ENCODE data around the gene NUMB.

NUMB gene

DNA sequence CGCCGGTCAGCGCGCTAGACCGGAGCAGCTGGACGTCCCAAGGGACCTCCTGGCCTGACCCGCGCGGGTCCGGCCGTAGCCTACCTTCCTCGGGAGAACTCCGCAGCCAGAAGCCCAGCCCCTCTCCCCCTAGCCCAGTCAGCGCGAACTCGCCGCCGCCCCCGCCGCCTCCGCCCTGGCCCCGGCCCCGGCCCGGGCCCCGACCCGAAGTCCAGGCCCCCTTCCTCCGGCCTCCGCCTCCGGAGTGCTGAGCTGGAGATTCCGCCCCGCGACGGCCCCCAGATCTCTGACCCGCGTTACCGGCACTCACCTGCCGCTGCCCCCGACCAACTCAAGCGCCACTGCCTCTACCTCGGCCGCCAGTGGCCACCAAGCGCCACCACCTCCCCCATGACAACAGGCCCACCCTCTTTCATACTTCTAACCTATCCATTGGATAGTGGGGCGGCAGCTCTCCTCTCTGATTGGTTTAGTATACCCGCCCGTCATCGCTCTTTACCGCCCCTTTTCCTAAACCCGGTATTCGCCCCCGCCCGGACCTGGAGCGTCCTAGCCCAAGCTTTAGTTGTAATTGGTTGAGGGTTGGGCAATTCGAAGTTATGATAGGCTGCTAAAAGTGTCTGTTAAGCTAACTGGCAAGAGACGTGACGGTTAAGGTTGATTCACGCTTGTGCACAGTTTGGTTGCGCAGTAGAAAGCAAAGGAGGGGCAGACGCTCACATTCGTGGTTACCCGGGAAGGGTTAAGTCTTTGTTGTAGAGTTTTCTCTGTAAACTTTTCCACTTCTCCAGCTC, at the start of gene NUMB:
TSS of gene NUMB (minus strand) at position 364 of the 794 bp plus-strand sequence. CDS start 102,795 bp downstream, outside the sequence.
- peak; percentile 100 for DNase-seq (ENCODE audit: low spot score)

DNA sequence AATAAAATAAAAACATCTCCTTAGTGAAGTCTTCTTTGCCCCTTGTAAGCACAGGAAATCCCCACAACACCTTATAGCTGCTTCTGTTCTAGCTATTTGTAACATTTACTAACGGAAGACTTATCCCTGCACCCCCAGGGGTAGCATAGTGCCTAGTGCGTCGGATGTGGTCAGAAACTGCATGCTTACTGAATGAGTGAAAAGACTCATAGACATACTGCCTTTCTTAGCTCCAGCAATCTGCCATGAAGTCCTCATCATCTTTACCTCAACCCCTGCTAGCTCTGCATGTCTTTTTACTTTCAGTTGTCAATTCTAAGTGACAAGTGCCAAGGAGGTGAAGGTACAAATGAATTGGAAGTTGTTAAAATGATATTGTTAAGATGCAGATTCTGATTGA, 45.3 kb upstream of the NUMB start:
- no peak for DNase-seq (ENCODE audit: low spot score)

DNA sequence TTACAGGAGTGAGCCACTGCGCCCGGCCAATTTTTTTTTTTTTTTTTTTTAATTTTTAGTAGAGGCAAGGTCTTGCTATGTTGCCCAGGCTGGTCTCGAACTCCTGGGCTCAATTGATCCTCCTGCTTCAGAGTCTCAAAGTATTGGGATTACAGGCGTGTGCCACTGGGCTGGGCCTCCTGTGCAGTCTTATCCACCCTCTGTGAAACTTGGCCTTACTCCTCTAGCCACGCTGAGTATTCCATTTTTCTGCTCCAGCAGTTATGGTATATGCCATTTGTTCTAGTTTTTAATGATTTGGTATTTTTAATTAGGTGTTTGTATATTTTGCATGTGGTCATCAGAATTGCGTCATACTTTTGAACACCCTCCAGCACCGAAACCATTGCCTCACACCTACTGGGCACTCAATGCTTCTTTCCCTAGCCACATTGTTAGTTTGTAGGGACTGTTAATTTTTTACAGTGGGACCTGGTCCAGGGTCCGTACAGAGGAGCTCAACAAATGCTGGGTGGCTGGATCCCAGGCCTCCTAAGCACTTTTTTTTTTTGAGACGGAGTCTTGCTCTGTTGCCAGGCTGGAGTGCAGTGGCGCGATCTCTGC, 43.8 kb upstream of the NUMB start:
- no peak for DNase-seq (ENCODE audit: low spot score)

DNA sequence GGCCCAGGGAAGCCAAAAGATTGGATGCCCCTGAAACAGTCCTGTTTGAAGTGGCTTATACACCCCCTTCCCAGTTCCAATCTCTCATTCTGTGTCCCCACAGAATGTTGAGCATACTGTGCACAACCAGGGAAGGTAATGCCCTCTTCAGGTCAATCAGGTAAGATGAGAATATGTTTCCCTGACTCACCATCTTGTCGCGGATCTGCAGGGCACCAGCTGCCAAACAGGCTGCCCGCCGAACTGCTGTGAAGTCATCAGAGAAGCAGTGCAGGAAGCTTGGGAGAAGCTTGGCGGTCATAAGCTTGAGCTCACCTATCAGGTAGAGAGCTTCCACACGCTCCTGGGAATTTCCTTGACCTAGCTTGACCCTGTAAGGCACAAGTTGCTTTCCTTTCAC, 42.0 kb upstream of the NUMB start:
- no peak for DNase-seq (ENCODE audit: low spot score)

DNA sequence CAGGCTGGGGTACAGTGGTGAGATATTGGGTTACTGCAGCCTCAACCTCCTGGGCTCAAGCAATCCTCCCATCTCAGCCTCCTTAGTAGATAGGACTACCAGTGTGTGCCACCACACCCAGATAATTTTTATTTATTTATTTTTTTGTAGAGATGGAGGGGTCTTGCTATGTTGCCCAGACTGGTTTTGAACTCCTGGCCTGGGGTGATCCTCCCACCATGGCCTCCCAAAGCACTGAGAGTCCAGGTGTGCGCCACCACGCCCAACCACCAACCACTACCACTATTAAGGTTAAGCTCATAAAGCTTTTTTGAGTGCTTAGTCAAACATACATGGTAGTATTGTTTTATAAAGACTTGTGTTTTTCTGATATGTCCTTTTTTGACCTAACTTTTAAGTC, 36.2 kb upstream of the NUMB start:
- DNase-seq (ENCODE audit: low spot score), result no peak

DNA sequence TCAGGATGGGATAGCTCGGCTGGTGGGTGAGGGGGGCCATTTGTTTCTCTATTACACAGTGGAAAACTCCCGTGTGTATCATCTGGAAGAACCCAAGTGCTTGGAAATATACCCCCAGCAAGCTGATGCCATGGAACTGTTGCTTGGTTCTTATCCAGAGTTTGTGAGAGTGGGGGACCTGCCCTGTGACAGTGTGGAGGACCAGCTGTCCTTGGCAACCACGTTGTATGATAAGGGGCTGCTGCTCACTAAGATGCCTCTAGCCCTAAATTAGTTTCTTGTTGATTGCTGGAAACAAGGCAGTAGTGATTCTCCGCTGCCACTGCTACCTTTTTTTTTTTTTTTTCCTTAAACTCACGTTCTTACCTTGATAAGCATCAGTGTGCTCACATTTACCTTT, 34.3 kb upstream of the NUMB start:
- no peak for DNase-seq (ENCODE audit: low spot score)

DNA sequence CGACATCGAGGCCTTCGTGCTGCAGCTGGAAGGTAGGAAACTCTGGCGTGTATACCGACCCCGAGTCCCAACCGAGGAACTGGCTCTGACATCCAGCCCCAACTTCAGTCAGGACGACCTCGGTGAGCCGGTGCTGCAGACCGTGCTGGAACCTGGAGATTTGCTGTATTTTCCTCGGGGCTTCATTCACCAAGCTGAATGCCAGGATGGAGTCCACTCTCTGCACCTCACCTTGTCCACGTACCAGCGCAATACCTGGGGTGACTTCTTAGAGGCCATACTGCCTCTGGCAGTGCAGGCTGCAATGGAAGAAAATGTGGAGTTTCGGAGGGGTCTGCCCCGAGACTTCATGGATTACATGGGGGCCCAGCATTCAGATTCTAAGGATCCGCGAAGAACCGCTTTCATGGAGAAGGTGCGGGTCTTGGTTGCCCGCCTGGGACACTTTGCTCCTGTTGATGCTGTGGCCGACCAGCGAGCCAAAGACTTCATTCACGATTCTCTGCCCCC, 33.8 kb upstream of the NUMB start:
- DNase-seq (ENCODE audit: low spot score), result no peak

DNA sequence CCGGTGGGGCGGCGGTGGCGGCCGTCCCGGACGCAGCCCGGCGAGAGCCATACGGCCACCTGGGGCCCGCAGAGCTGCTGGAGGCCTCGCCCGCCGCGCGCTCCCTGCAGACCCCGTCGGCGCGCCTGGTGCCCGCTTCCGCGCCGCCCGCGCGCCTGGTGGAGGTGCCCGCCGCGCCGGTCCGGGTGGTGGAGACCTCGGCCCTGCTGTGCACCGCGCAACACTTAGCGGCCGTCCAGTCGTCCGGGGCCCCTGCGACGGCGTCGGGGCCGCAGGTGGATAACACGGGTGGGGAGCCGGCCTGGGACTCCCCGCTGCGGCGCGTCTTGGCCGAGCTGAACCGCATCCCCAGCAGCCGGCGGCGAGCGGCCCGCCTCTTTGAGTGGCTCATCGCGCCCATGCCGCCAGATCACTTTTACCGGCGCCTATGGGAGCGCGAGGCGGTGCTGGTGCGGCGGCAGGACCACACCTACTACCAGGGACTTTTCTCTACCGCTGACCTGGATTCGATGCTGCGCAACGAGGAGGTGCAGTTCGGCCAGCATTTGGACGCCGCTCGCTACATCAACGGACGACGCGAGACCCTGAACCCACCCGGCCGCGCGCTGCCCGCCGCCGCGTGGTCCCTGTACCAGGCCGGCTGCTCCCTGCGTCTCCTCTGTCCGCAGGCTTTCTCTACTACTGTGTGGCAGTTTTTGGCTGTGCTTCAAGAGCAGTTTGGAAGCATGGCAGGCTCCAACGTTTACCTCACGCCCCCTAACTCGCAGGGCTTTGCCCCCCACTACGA, 33.1 kb upstream of the NUMB start:
- peak; percentile 73 for DNase-seq (ENCODE audit: low spot score)

DNA sequence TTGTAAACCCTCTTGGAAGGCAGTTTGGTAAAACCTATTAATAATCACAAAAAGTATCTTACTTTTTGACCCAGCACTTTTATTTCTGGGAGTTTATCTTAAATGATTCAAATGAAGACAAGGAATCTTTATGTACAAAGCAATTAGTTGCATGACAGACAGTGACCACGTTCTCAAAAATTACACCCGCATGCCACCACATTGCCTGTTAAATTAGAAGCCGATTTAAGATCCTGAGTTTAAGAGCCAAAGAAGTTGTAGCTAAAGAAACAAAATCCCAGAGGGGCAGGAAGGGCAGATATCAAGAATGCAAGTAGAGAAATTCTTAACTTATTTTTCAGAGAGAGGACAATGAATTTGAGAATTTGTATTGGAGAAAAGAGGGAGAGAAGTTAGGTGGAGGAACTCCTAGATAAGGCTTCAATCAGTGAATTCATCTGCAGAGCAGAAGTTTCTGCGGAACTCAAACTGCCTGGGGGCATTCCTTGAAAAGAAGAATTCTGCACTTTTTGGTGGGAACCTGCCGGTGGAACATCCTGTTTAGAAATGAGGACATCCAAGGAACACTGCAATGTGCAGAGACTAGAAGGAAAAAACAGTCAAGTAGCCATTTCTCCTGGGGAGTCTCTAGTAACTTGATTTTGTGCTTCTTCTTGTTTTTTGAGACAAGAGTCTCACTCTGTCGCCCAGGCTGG, 31.3 kb upstream of the NUMB start:
- DNase-seq (ENCODE audit: low spot score), result no peak

DNA sequence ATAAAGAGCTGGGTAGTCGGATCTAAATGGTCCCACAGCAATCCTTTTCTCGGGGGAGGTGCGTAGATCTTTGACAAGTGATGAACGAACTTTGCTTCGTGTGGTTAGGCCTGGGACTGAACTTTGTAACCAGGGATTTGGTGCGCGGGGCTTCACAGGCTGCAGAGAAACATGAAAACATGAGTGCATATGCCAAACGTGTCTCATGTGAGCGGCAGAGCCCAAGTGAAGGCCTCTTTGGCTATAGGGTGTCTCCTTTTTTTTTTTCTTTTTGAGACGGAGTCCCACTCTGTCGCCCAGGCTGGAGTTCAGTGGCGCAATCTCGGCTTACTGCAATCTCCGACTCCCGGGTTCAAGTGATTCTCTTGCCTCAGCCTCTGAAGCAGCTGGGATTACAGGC, 20.3 kb upstream of the NUMB start:
- DNase-seq (ENCODE audit: low spot score), result no peak

DNA sequence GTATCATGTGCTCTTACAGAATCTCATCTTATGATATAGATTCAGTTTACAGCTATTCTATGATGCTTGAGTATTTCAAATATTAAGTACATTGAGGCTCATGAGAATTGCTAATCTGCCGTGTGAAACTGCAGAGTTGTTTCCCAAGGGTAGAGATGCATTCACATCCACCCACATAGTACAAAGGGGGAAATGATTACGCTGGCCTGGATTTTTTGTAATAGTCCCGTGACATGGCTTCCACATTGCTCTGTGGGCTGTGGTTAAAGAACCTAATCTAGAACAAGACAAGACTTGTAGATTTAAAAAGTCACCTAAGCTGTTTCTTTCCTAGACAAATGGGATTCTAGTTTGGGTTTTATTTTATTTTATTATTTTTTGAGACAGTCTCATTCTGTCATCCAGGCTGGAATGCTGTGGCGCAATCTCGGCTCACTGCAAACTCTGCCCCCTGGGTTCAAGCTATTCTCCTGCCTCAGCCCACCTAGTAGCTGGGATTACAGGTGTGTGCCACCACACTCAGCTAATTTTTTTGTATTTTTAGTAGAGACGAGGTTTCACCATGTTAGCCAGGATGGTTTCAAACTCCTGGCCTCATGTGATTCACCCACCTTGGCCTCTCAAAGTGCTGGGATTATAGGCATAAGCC, 19.4 kb upstream of the NUMB start:
- DNase-seq (ENCODE audit: low spot score), result no peak

DNA sequence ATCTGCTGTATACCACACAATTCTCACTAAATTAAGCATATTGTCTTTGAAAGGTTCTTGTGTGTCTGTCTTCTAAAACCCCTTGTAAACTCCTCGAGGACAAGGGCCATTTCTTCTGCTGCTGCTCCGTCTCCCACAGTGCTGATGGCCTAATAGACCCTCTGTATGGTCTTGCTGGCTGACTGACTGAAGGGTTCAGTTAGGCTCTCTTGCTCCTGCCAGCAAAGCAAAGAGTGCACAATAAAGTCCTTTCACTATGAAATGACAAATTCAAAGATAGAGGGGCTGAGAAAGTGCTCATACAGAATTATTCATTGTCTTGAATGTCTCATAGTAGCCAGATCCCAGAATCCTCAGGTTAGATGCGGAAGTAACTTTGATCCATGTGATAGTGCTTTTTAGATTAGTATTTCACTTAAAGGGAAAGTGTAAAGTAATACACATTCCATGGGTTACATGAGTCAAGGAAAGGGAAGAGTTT, 18.1 kb upstream of the NUMB start:
- no peak for DNase-seq (ENCODE audit: low spot score)

DNA sequence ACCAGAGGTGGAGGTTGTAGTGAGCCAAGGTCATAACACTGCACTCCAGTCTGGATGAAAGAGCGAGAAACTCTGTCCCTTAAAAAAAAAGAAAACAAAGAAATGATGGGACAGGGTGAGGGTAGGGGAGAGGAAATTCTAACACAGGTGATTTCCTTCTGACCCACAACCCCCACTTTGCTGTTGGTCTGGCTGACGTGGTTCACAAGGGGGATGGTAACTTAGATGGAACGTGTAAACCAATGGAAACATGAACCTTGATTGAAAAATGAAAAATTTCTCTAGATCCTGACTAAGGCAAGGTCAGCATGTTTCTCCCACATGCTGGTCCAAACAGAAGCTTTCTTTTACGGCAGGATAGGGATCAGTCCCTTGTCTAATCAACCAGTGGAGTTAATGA, 16.6 kb upstream of the NUMB start:
- DNase-seq (ENCODE audit: low spot score), result no peak

DNA sequence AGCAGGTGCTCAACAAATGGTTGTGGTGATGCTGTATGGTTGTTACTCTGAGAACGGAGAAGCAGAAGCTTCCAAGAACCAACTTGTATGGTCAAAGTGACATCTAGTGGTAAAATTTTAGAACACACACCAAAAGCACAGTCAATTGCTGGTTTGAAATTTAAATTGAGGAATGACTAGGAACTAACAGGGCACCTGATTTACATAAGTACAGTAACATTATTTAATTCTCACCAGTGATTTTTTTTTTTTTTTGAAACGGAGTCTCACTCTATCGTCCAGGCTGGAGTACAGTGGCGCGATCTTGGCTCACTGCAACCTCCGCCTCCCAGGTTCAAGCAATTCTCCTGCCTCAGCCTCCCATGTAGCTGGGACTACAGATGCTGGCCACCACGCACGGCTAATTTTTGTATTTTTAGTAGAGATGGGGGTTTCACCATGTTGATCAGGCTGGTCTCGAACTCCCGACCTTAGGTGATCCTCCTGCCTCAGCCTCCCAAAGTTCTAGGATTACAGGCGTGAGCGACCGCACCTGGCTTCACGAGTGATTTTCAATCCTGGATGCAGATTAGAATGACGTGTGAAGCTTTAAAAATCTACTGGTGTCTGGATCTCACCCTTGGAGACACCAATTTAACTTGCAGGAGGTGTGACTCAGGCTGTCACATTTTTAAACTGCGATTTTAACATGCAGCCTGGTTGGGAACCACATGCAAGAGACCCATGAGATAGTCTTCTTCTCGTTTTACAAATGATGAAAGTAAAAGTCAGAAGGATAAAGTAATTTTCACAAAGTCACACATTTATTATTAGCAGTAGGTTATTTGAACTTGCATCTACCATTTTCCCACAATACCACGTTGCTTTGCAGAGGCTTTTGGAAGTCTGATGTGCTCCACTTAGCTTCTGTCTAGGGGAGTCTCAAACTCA, 14.1 kb upstream of the NUMB start:
- DNase-seq (ENCODE audit: low spot score), result peak; percentile 62

DNA sequence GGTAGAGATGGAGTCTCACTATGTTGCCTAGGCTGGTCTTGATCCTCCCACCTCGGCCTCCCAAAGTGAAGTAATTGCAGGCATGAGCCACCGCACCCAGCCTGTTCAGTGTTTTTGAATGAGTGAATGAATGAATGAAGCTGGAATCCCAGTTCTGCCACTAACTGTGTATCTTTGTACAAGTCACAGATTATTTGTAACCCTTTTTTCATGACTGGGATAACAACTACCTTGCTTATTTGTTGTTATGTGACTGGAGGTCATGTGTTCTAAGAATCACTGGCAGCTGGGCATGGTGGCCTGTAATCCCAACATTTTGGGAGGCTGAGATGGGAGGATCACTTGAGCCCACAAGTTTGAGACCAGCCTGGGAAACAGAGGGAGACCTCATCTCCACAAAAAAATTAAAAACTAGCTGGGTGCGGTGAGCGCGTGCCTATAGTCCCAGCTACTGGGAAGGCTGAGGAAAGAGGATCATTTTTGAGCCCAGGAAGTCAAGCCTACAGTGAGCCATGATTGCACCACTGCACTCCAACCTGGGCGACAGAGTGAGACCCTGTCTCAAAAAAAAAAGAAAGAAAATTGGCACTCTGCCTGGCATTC, 13.3 kb upstream of the NUMB start:
- DNase-seq (ENCODE audit: low spot score), result no peak

DNA sequence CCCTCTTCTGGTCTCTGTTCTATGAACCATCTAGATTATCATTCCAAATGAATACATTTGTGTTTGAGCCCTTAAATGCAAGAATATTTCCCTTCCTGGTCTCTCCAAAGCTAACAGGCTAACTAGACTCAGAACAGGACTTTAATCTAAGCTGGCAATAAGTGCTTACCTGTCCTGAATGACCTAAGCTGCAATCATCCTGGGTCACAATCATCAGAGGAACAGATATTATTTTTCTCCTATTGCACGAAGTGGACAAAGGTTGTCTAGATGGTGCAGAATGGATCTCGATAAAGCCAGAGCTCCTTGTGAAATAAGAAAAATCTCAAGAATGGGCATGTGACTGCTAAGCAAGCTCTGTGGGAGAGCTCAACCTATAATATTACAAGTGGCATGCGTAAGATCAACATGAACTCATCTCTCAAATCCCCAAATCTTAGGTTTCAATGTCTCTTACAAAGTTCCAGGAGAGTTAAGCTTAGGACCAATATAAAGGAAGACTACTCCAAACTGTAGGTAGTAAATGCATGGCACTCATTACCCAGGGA, 10.6 kb upstream of the NUMB start:
- DNase-seq (ENCODE audit: low spot score), result no peak

DNA sequence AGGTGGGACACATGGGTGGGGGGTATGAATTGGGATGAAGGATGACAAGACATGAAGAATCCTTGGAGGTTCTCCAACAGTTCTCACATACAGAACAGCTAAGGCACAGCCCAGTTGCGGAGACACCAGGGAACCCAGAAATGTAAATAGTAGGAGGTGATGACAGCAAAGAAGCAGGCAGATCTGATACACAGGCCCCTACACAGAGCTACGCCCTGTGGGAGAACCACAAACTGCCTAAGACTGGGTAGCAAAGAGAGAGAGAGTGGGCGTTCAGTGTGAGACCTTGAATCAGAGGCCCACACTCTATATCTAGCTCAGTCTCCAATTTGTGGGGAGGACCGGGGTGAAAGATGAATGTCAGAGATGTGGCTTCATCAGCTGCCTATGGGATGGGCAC, 9.5 kb upstream of the NUMB start:
- no peak for DNase-seq (ENCODE audit: low spot score)

DNA sequence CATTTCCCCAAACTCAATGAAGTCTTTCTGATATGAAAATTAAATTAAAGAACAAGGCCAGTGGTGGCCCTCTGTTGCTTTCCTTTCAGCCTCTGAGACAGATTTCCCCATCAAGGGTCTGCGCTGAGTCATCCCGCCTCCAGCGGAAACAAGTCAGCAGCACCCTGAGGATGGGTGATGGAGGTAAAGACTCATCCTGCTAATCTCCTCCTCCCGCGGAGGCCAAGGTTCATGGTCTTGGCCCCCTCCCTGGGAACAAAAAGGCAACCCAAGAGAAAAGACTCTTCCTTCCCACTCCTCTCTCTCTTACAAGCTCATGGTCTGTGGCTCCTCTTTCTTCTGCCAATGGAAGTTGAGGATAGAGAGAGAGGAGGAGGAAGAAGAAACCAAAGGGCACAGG, 9.0 kb upstream of the NUMB start:
- no peak for DNase-seq (ENCODE audit: low spot score)

DNA sequence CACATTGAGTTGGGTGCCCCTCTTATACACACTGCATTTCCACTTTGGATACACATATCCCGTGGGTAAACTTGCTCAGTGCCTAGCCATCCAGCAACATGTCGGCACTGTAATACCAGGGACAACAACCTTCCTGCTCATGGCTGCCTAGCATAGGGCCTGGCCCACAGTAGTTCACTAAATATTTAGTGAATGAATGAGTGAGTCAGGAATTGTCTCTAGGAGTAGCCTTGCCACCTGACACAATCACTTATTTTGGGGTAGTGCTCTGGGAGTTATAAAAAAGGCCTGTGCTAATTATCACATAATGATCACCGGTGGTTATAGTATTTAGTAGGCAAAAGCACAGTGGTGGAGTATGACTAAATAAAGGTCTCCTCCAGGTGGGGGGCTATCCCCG, 8.5 kb upstream of the NUMB start:
- no peak for DNase-seq (ENCODE audit: low spot score)
